ENCODE measurements around the gene NKAIN1. TPM values are rescaled to one million over a fixed set of nuclear protein-coding genes. Genes with fewer than 3 reads are reported as not detected.
"Not testable (repeated sequence)": the region's sequence is repeated elsewhere in the genome, so short reads cannot be mapped to it uniquely, and the experiment has no call there.

Gene NKAIN1
- 10 to 100 TPM in 5 of 8 experiments, under 1 TPM in 3; 0.46 to 88.7 (median 39.7) TPM for total RNA-seq

GRCh38 chr1:31239653-31240241 is at the start of gene NKAIN1:
Gene NKAIN1 (minus strand): TSS chr1:31239887. CDS start chr1:31239547, 340 bp downstream.
- peak within 1 kb of the TSS; percentile 77 to 85 for H3K27ac ChIP-seq
- in situ Hi-C loops (cut with MboI; ENCODE audit: low pct_unique_long_range_greater_than_20kb in 2 of 9, low sequenced_read_pairs in 9 of 9, unreplicated experiment in 9 of 9) = no loop called here
- peak within 1 kb of the TSS; percentile 44 to 88 (median 58) for H3K4me3 ChIP-seq
- peak; percentile 70 to 85 (median 73) for ATAC-seq (replicated peaks in 6 of 8)
- 0 to 17% (median 0%) methylated on average over 1 to 3 of the region's 57 CpGs; no CpG with 5 or more reads in 7 of the 10 experiments for WGBS, 10 experiments
- H3K4me1 ChIP-seq (replicated peaks in 1 of 2) = peaks cover 17 to 21% of the 10 kb centered on the region in 2 donors

GRCh38 chr1:31289021-31289420 is 49.3 kb upstream of the NKAIN1 start:
- 54 to 95% (median 89%) methylated on average over 1 to 4 of the region's 4 CpGs; no CpG with 5 or more reads in 1 of the 10 experiments for WGBS, 10 experiments
- ATAC-seq (replicated peaks in 6 of 8) = no peak
- in situ Hi-C loops (cut with MboI; ENCODE audit: low pct_unique_long_range_greater_than_20kb in 2 of 9, low sequenced_read_pairs in 9 of 9, unreplicated experiment in 9 of 9) = no loop called here
- H3K4me3 ChIP-seq = no peak overlapping the region
- no peaks in the 10 kb centered on the region for H3K4me1 ChIP-seq (replicated peaks in 1 of 2)
- no peak overlapping the region for H3K27ac ChIP-seq

DNA sequence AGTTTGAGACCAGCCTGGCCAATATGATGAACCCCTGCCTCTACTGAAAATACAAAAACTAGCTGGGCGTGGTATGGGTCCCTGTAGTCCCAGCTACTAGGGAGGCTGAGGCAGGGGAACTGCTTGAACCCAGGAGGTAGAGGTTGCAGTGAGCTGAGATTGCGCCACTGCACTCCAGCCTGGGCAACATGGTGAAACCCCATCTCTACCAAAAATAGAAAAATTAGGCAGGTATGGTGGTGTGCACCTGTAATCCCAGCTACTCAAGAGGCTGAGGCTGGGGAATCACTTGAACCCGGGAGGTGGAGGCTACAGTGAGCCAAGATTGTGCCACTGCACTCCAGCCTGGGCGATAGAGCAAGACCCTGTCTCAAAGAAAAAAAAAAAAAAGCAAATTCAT is 48.1 kb upstream of the NKAIN1 start:
- WGBS, 10 experiments = 80 to 100% (median 100%) methylated on average over 1 to 4 of the region's 4 CpGs
- H3K4me3 ChIP-seq; ATAC-seq (replicated peaks in 6 of 8); H3K4me1 ChIP-seq (replicated peaks in 1 of 2); in situ Hi-C loops (cut with MboI; ENCODE audit: low pct_unique_long_range_greater_than_20kb in 2 of 9, low sequenced_read_pairs in 9 of 9, unreplicated experiment in 9 of 9); H3K27ac ChIP-seq: not testable (repeated sequence)

GRCh38 chr1:31282426-31282825 is 42.7 kb upstream of the NKAIN1 start:
- WGBS, 10 experiments = 89 to 100% (median 95%) methylated on average over 4 to 9 of the region's 9 CpGs; no CpG with 5 or more reads in 1 of the 10 experiments
- H3K27ac ChIP-seq; in situ Hi-C loops (cut with MboI; ENCODE audit: low pct_unique_long_range_greater_than_20kb in 2 of 9, low sequenced_read_pairs in 9 of 9, unreplicated experiment in 9 of 9); H3K4me1 ChIP-seq (replicated peaks in 1 of 2); H3K4me3 ChIP-seq; ATAC-seq (replicated peaks in 6 of 8): not testable (repeated sequence)

DNA sequence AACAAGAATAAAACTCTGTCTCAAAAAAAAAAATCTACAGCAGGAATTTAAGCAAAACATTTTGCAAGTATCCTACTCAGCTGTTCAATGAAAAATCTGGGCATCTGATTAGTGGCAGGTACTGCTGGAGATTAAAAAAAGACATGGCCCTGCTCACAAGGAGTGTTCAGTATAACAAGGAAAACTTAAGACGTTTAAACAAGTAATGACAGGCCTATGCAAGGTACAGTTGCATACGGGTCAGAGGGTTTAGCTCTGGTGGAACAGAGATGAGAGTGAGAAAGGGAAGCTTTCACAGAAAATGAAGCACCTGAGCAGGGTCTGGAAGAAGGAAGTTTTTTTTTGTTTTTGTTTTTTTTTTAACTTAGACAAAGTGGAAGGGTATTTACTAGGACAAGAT is 33.9 kb upstream of the NKAIN1 start:
- in situ Hi-C loops (cut with MboI; ENCODE audit: low pct_unique_long_range_greater_than_20kb in 2 of 9, low sequenced_read_pairs in 9 of 9, unreplicated experiment in 9 of 9) = no loop called here
- Histone ChIP-seq H3K27ac (no peak overlapping the region), H3K4me1 (replicated peaks in 1 of 2) (no peaks in the 10 kb centered on the region), H3K4me3 (no peak overlapping the region)
- ATAC-seq (replicated peaks in 6 of 8) = no peak
- 17 to 100% (median 90%) methylated on average over 1 to 2 of the region's 2 CpGs for WGBS, 10 experiments

- Histone ChIP-seq H3K4me3 (no peak overlapping the region), H3K27ac (no peak overlapping the region), H3K4me1 (replicated peaks in 1 of 2) (no peaks in the 10 kb centered on the region)
- ATAC-seq (replicated peaks in 6 of 8) = peak in 1 of 8 experiments; percentile 44
- in situ Hi-C loops (cut with MboI; ENCODE audit: low pct_unique_long_range_greater_than_20kb in 2 of 9, low sequenced_read_pairs in 9 of 9, unreplicated experiment in 9 of 9) = no loop called here
- WGBS, 10 experiments = 19 to 97% (median 89%) methylated on average over 1 to 3 of the region's 3 CpGs
Measured at GRCh38 chr1:31272369-31272768, 32.7 kb upstream of the NKAIN1 start.

- 75 to 100% (median 88%) methylated on average over 1 to 2 of the region's 2 CpGs; no CpG with 5 or more reads in 3 of the 10 experiments for WGBS, 10 experiments
- in situ Hi-C loops (cut with MboI; ENCODE audit: low pct_unique_long_range_greater_than_20kb in 2 of 9, low sequenced_read_pairs in 9 of 9, unreplicated experiment in 9 of 9) = no loop called here
- H3K27ac ChIP-seq = no peak overlapping the region
Measured at GRCh38 chr1:31266547-31266946, 26.9 kb upstream of the NKAIN1 start.

DNA sequence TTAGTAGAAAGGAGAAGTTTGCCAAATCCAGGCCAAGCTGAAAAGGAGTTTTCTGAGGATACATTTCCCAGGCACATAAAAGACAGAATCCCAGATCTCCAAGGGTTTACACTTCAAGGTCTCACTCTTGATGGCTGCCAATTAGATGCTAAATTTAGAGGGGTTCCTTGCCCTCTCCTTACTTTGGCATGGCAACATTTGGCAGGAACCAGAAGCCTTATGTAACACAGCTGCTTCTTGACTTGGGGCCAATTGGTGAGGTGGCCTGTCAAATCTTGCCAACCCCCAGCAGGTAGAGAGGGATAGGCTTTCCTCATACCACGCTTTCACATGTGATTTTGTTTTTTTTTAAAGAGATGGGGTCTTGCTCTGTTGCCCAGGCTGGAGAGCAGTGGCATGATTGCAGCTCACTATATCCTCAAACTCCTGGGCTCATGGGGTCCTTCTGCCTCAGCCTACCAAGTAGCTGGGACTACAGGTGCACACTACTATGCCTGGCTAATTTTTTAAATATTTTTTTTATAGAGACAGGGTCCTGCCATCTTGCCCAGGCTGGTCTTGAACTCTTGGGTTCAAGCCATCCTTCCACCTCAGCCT is 25.2 kb upstream of the NKAIN1 start:
- no peak for ATAC-seq (replicated peaks in 6 of 8)
- in situ Hi-C loops (cut with MboI; ENCODE audit: low pct_unique_long_range_greater_than_20kb in 2 of 9, low sequenced_read_pairs in 9 of 9, unreplicated experiment in 9 of 9) = no loop called here
- H3K27ac ChIP-seq = no peak overlapping the region
- no peaks in the 10 kb centered on the region for H3K4me1 ChIP-seq (replicated peaks in 1 of 2)
- no peak overlapping the region for H3K4me3 ChIP-seq
- WGBS, 10 experiments = 100% methylated on average over 1 of the region's 1 CpG; no CpG with 5 or more reads in 4 of the 10 experiments

More at GRCh38 chr1:31266547-31266946, 26.9 kb upstream of the NKAIN1 start:
- Histone ChIP-seq H3K4me3 (no peak overlapping the region), H3K4me1 (replicated peaks in 1 of 2) (no peaks in the 10 kb centered on the region)
- ATAC-seq (replicated peaks in 6 of 8) = no peak

- Histone ChIP-seq H3K4me3 (no peak overlapping the region), H3K27ac (no peak overlapping the region), H3K4me1 (replicated peaks in 1 of 2) (no peaks in the 10 kb centered on the region)
- WGBS, 10 experiments = 92 to 100% (median 97%) methylated on average over 1 to 3 of the region's 3 CpGs; no CpG with 5 or more reads in 1 of the 10 experiments
- in situ Hi-C loops (cut with MboI; ENCODE audit: low pct_unique_long_range_greater_than_20kb in 2 of 9, low sequenced_read_pairs in 9 of 9, unreplicated experiment in 9 of 9) = no loop called here
- ATAC-seq (replicated peaks in 6 of 8) = no peak
Measured at GRCh38 chr1:31263408-31263807, 23.7 kb upstream of the NKAIN1 start.

DNA sequence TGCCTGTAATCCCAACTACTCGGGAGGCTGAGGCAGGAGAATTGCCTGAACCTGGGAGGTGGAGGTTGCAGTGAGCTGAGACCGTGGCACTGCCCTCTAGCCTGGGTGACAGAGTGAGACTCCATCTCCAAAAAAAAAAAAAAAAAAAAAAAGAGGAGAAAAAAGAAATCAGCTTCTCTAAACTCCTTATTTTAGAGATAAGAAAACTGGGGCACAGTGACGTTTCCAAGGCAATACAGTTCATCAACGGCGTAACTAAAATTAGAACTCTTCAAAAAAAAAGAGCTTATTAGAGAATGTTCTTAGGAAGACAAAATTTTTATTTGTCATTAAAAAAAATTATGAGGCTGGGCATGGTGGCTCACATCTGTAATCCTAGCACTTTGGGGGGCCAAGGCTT is 22.7 kb upstream of the NKAIN1 start:
- ATAC-seq (replicated peaks in 6 of 8); H3K27ac ChIP-seq; H3K4me1 ChIP-seq (replicated peaks in 1 of 2); in situ Hi-C loops (cut with MboI; ENCODE audit: low pct_unique_long_range_greater_than_20kb in 2 of 9, low sequenced_read_pairs in 9 of 9, unreplicated experiment in 9 of 9); H3K4me3 ChIP-seq: not testable (repeated sequence)
- 67 to 100% (median 97%) methylated on average over 1 to 5 of the region's 5 CpGs for WGBS, 10 experiments

DNA sequence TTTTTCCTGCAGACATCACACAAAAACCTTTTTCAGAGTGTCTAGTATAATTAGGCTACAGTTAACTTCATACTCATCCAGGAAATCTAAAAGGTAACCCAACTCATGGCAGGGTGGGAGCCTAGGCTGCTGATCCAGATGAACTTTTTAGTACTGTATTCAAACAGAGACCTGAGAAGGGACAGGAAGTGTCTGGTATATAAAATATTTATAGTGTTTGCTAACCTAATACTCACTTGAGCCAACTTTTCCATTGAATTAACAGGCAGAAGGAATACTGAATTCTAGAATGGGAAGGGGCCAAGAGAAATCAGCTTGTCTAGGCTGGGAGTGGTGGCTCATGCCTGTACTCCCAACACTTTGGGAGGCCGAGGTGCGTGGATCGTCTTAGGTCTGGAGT is 22.2 kb upstream of the NKAIN1 start:
- no peak for ATAC-seq (replicated peaks in 6 of 8)
- in situ Hi-C loops (cut with MboI; ENCODE audit: low pct_unique_long_range_greater_than_20kb in 2 of 9, low sequenced_read_pairs in 9 of 9, unreplicated experiment in 9 of 9) = no loop called here
- WGBS, 10 experiments = 97 to 100% (median 100%) methylated on average over 2 to 3 of the region's 3 CpGs; no CpG with 5 or more reads in 4 of the 10 experiments
- H3K4me1 ChIP-seq (replicated peaks in 1 of 2) = no peaks in the 10 kb centered on the region
- no peak overlapping the region for H3K4me3 ChIP-seq
- H3K27ac ChIP-seq = no peak overlapping the region

- no peak for ATAC-seq (replicated peaks in 6 of 8)
- in situ Hi-C loops (cut with MboI; ENCODE audit: low pct_unique_long_range_greater_than_20kb in 2 of 9, low sequenced_read_pairs in 9 of 9, unreplicated experiment in 9 of 9) = no loop called here
- 69 to 100% (median 91%) methylated on average over 1 to 3 of the region's 3 CpGs for WGBS, 10 experiments
- no peak overlapping the region for H3K27ac ChIP-seq
- no peaks in the 10 kb centered on the region for H3K4me1 ChIP-seq (replicated peaks in 1 of 2)
- no peak overlapping the region for H3K4me3 ChIP-seq
Measured at GRCh38 chr1:31259746-31260145, 20.1 kb upstream of the NKAIN1 start.

DNA sequence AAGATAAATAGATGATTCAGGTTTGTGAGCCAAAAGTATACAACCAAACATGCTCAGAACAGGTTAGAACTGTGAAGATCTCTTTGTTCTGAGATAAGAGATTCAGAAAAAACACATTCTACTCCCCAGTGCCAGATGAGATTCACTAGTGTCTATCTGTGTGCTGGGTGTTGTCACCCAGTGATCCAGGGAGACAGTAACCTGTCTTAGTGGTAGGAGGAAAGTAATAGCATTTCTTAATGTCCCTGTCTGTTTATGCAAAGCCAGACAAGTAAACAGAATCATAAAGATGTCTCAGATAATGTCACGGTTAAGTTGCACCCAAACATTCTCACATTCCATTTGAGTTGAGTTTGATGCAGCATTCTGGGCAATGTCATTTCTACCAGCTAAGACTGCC is 18.9 kb upstream of the NKAIN1 start:
- no peak overlapping the region for H3K27ac ChIP-seq
- no peaks in the 10 kb centered on the region for H3K4me1 ChIP-seq (replicated peaks in 1 of 2)
- in situ Hi-C loops (cut with MboI; ENCODE audit: low pct_unique_long_range_greater_than_20kb in 2 of 9, low sequenced_read_pairs in 9 of 9, unreplicated experiment in 9 of 9) = no loop called here
- H3K4me3 ChIP-seq = no peak overlapping the region
- ATAC-seq (replicated peaks in 6 of 8) = no peak
- WGBS, 10 experiments = 83 to 100% (median 100%) methylated on average over 1 of the region's 1 CpG; no CpG with 5 or more reads in 1 of the 10 experiments

DNA sequence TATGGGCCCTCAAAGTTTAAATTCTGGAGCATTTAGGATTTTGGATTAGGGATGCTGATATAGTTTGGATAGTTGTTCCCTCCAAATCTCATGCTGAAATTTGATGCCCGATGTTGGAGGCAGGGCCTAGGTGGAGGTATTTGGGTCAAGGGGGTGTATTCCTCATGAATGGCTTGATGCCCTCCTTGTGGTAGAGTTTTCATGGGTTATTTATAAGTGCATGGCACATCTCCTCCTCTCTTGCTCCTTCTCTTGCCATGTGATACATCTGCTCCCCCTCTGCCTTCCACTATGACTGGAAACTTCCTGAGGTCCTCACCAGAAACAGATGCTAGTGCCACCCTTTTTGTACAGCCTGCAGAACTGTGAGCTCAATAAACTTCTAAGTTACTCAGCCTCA is 17.5 kb upstream of the NKAIN1 start:
- Histone ChIP-seq H3K4me3 (no peak overlapping the region), H3K27ac (no peak overlapping the region), H3K4me1 (replicated peaks in 1 of 2) (no peaks in the 10 kb centered on the region)
- ATAC-seq (replicated peaks in 6 of 8) = no peak
- in situ Hi-C loops (cut with MboI; ENCODE audit: low pct_unique_long_range_greater_than_20kb in 2 of 9, low sequenced_read_pairs in 9 of 9, unreplicated experiment in 9 of 9) = no loop called here
- 50 to 100% (median 100%) methylated on average over 1 of the region's 1 CpG; no CpG with 5 or more reads in 4 of the 10 experiments for WGBS, 10 experiments
